Mesenchymal stem cell (in vitro differentiated cells and primary cell): ENCODE results near the gene PRKAG2.

Experiments
- DNase-seq: peaks from one replicate; pipeline ENCODE4 v3.0.0-alpha.2; 2013
- H2AFZ ChIP-seq: one replicate; pipeline ENCODE4 v1.6.1; 2013; ENCODE audit warnings: low read depth, mild to moderate bottlenecking, control low read depth, inconsistent platforms, low read length, moderate library complexity
- H2AK5ac ChIP-seq: 2 replicates; pipeline ENCODE4 v1.6.1; 2013; ENCODE audit warnings: low read length, moderate library complexity, mild to moderate bottlenecking, inconsistent platforms; ENCODE audit not compliant: severe bottlenecking
- H2BK120ac ChIP-seq: one replicate; pipeline ENCODE4 v1.6.1; 2013; ENCODE audit warnings: low read depth, mild to moderate bottlenecking, inconsistent platforms, low read length, moderate library complexity
- H2BK12ac ChIP-seq, 2 experiments: one replicate each; pipeline ENCODE4 v1.6.1; 2013; ENCODE audit warnings: inconsistent platforms in 2 of 2, low read length in 2 of 2, mild to moderate bottlenecking in 2 of 2, moderate library complexity in 2 of 2, control low read depth in 1 of 2
- H2BK15ac ChIP-seq: one replicate; pipeline ENCODE4 v1.6.1; 2013; ENCODE audit warnings: mild to moderate bottlenecking, low read depth, inconsistent platforms; ENCODE audit not compliant: poor library complexity, severe bottlenecking
- H2BK5ac ChIP-seq: 2 replicates; pipeline ENCODE4 v1.6.1; 2013; ENCODE audit warnings: low read depth, mild to moderate bottlenecking, low read length, control low read depth, inconsistent platforms; ENCODE audit not compliant: poor library complexity, severe bottlenecking
- H3K14ac ChIP-seq, 2 experiments: one replicate each; pipeline ENCODE4 v1.6.1; 2013; ENCODE audit warnings: inconsistent platforms in 2 of 2, low read length in 2 of 2, control low read depth in 1 of 2, mild to moderate bottlenecking in 1 of 2, moderate library complexity in 1 of 2
- H3K18ac ChIP-seq, 2 experiments: one replicate each; pipeline ENCODE4 v1.6.1; 2013; ENCODE audit warnings: inconsistent platforms in 2 of 2, low read length in 2 of 2, control low read depth in 1 of 2, low read depth in 1 of 2, mild to moderate bottlenecking in 1 of 2
- H3K23ac ChIP-seq, 2 experiments: one replicate each; pipeline ENCODE4 v1.6.1; 2013; ENCODE audit warnings: inconsistent platforms in 2 of 2, low read length in 2 of 2, mild to moderate bottlenecking in 2 of 2, moderate library complexity in 2 of 2, control low read depth in 1 of 2
- H3K27ac ChIP-seq: 2 replicates; pipeline ENCODE4 v1.5.1; 2013; ENCODE audit warnings: mild to moderate bottlenecking, moderate library complexity, low read length, control low read depth, inconsistent platforms; ENCODE audit not compliant: poor library complexity, severe bottlenecking
- H3K27me3 ChIP-seq, 2 experiments: 2 replicates each; pipeline versions ENCODE4 v1.6.1 to v1.7.0; 2013; ENCODE audit warnings: low read length in 2 of 2, mild to moderate bottlenecking in 2 of 2, moderate library complexity in 2 of 2, control low read depth in 1 of 2, inconsistent platforms in 1 of 2; ENCODE audit not compliant: control insufficient read depth in 1 of 2, insufficient read depth in 1 of 2
- H3K36me3 ChIP-seq, 2 experiments: 2 replicates each; pipeline versions ENCODE4 v1.6.1 to v1.7.0; 2013; ENCODE audit warnings: low read length in 2 of 2, control low read depth in 1 of 2, inconsistent platforms in 1 of 2, low read depth in 1 of 2, mild to moderate bottlenecking in 1 of 2; ENCODE audit not compliant: insufficient read depth in 2 of 2, control insufficient read depth in 1 of 2
- H3K4ac ChIP-seq, 2 experiments: one replicate each; pipeline ENCODE4 v1.6.1; 2013; ENCODE audit warnings: inconsistent platforms in 2 of 2, low read length in 2 of 2, mild to moderate bottlenecking in 2 of 2, moderate library complexity in 2 of 2, control low read depth in 1 of 2, low read depth in 1 of 2
- H3K4me1 ChIP-seq: 2 replicates; pipeline ENCODE4 v1.6.1; 2013; ENCODE audit warnings: low read depth, low read length, control low read depth; ENCODE audit not compliant: control insufficient read depth, insufficient read depth
- H3K4me2 ChIP-seq: 2 replicates; pipeline ENCODE4 v1.6.1; 2013; ENCODE audit warnings: low read length, mild to moderate bottlenecking, inconsistent platforms; ENCODE audit not compliant: poor library complexity, severe bottlenecking
- H3K4me3 ChIP-seq, 2 experiments: 2 replicates each; pipeline versions ENCODE4 v1.5.1 to v1.7.0; 2013; ENCODE audit warnings: low read length in 2 of 2, mild to moderate bottlenecking in 2 of 2, control low read depth in 1 of 2, low read depth in 1 of 2; ENCODE audit not compliant: insufficient read depth in 1 of 2
- H3K79me1 ChIP-seq: replicated peaks from 2 replicates; pipeline ENCODE4 v1.6.1; 2013; ENCODE audit warnings: mild to moderate bottlenecking, control low read depth, low read length, inconsistent platforms; ENCODE audit not compliant: poor library complexity, severe bottlenecking
- H3K9ac ChIP-seq: 2 replicates; pipeline ENCODE4 v1.7.0; 2013; ENCODE audit warnings: mild to moderate bottlenecking, low read length, moderate library complexity
- H3K9me3 ChIP-seq: 2 replicates; pipeline ENCODE4 v1.7.0; 2013; ENCODE audit warnings: mild to moderate bottlenecking, low read length; ENCODE audit not compliant: control insufficient read depth
- H4K8ac ChIP-seq: one replicate; pipeline ENCODE4 v1.6.1; 2013; ENCODE audit warnings: inconsistent platforms, mild to moderate bottlenecking, low read length, moderate library complexity
- H4K91ac ChIP-seq: one replicate; pipeline ENCODE4 v1.6.1; 2013; ENCODE audit warnings: mild to moderate bottlenecking, low read length, inconsistent platforms
- WGBS: methylation state at CpG from one replicate; pipeline ENCODE4 v1.1.7; 2013; ENCODE audit warnings: mixed read lengths; 5-methylcytosine and 5-hydroxymethylcytosine counted together

PRKAG2 gene

DNA sequence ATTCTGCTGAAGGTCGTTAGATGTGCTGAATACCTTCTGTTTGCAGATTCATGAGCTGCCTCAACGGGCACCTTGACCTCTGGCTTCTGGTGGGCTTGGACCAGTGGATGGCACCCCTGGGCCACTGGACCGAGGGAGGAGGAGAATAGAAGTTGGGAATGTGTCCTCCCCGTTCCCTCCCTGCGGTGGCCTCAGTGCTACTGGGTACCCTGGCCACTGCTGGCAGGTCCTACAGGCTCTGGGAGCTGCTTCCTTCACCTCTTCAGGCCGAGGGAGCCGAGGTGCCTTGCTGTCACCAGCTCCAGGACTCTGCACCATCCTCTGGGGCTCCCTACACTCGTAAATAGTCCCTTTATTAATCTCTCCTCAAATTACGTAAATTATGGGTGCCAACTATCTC is 47.1 kb upstream of the PRKAG2 start:
- H2BK12ac ChIP-seq, result no peak overlapping the region
- H4K91ac ChIP-seq, result no peak overlapping the region
- H3K27me3 ChIP-seq, result peaks cover 19 to 52% of the 10 kb centered on the region in 2 experiments
- 69% methylated on average over 8 of the region's 9 CpGs for WGBS
- no peak overlapping the region for H3K4me3 ChIP-seq
- no peak overlapping the region for H3K18ac ChIP-seq
- no peak overlapping the region for H3K14ac ChIP-seq
- no peak for DNase-seq
- H3K9ac ChIP-seq, result no peak overlapping the region
- H2AFZ ChIP-seq, result no peak overlapping the region
- H3K4me1 ChIP-seq, result no peaks in the 10 kb centered on the region
- no peak overlapping the region for H3K4me2 ChIP-seq
- H3K36me3 ChIP-seq, result no peaks in the 10 kb centered on the region
- H3K4ac ChIP-seq, result no peak overlapping the region
- no peak overlapping the region for H2BK120ac ChIP-seq
- no peaks in the 10 kb centered on the region for H3K79me1 ChIP-seq
- H2AK5ac ChIP-seq, result no peak overlapping the region
- H2BK5ac ChIP-seq, result no peak overlapping the region
- H4K8ac ChIP-seq, result no peak overlapping the region
- no peak overlapping the region for H2BK15ac ChIP-seq
- H3K27ac ChIP-seq, result no peak overlapping the region
- no peak overlapping the region for H3K23ac ChIP-seq
- no peaks in the 10 kb centered on the region for H3K9me3 ChIP-seq

DNA sequence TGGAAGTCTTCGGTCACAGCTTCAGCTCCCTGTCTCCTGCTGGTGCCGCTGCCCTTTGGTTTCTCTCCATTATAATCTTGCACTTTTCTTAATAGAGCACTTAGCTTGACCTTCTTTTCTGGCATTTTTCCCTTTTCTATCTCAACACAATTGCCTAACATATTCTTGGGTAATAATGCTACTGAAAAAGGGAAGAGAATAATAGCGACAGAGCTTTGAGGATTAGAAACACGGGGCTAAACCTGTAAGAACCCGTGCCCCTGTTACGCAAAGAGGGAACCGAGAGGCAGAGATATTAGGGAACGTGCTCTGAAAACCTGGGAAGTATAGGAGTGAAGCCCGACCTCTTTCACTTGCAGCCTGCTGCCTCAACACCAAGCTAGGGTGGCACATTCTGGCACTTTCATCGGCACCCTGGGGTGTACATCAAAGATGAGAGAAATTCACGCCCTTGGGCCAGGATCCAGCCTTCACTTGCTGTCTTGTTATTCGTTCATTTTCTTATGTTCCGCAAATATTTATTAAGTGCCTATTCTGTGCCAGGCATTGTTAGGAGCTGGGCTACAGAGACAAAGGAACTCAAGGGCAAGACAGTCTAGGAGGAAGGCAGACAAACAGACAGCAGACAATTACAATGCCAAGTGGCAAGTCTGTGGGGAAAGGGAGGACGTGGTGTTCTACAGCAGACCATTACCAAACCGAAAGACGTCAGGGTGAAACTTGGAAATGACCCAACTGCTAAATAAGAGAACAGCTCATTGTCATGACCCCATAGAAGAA is 46.4 kb upstream of the PRKAG2 start:
- WGBS, result 88% methylated on average over 16 of the region's 16 CpGs
- Histone ChIP-seq H2BK12ac (no peak overlapping the region), H4K8ac (no peak overlapping the region)

DNA sequence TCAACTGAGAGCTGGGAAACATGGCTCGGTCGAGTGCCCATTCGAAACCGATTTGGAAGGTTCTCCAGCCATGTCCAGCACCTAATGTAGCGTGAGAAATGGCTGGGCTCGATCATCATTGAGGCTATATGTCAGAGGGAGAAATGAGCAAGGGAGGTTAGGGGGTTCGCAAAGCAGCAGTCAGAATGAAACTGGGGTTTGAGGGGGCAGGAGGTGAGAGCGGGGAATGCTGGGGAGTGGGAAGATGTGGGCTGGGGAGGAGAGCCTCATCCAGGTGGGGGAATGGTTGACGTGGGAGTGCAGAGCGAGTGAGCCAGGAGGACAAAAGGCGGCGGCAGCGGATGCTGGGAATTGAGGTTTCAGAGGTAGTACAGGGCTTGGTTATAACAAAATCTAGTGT is 44.5 kb upstream of the PRKAG2 start:
- Histone ChIP-seq H3K27ac (no peak overlapping the region), H2BK12ac (no peak overlapping the region), H4K8ac (no peak overlapping the region), H3K23ac (no peak overlapping the region), H2BK5ac (no peak overlapping the region), H3K27me3 (peaks cover 27 to 45% of the 10 kb centered on the region in 2 experiments), H2AFZ (no peak overlapping the region), H3K4me2 (no peak overlapping the region), H3K4me3 (no peak overlapping the region), H4K91ac (no peak overlapping the region), H2BK15ac (no peak overlapping the region), H3K18ac (no peak overlapping the region), H3K79me1 (no peaks in the 10 kb centered on the region), H3K14ac (no peak overlapping the region), H2BK120ac (no peak overlapping the region), H3K36me3 (no peaks in the 10 kb centered on the region), H3K4me1 (no peaks in the 10 kb centered on the region), H2AK5ac (no peak overlapping the region), H3K9me3 (no peaks in the 10 kb centered on the region), H3K4ac (no peak overlapping the region), H3K9ac (no peak overlapping the region)
- no peak for DNase-seq
- 90% methylated on average over 13 of the region's 13 CpGs for WGBS

More for the DNA sequence above, 46.4 kb upstream of the PRKAG2 start:
- H3K4me3 ChIP-seq, result no peak overlapping the region
- no peak overlapping the region for H2BK15ac ChIP-seq
- no peak overlapping the region for H3K4me2 ChIP-seq
- no peak overlapping the region for H3K14ac ChIP-seq
- no peak overlapping the region for H3K4ac ChIP-seq
- H3K79me1 ChIP-seq, result no peaks in the 10 kb centered on the region
- no peak for DNase-seq
- no peaks in the 10 kb centered on the region for H3K9me3 ChIP-seq
- no peak overlapping the region for H2BK120ac ChIP-seq
- H2AFZ ChIP-seq, result no peak overlapping the region
- no peak overlapping the region for H3K18ac ChIP-seq
- no peak overlapping the region for H3K23ac ChIP-seq
- no peaks in the 10 kb centered on the region for H3K4me1 ChIP-seq
- H4K91ac ChIP-seq, result no peak overlapping the region
- no peak overlapping the region for H3K27ac ChIP-seq
- H3K27me3 ChIP-seq, result peaks cover 23 to 56% of the 10 kb centered on the region in 2 experiments
- no peaks in the 10 kb centered on the region for H3K36me3 ChIP-seq
- no peak overlapping the region for H2AK5ac ChIP-seq
- no peak overlapping the region for H3K9ac ChIP-seq
- no peak overlapping the region for H2BK5ac ChIP-seq

DNA sequence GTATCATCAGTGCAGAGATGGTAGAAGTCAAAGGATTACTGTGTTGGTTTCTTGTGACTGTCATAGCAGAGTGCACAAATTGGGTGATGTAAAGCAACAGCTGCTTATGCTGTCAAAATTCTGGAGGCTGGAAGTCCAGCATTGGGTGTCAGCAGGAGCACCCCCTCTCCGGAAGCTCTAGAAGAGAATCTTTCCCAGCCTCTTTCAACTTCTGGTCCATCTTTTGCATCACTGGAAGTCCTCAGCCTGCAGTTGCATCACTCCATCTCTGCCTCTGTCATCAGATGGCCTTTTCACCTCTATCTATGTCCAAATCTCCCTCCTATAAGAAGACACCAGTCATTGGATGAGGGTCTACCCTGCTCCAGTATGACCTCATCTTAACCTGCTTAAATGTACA is 43.6 kb upstream of the PRKAG2 start:
- H3K23ac ChIP-seq, result no peak overlapping the region

More for the DNA sequence above, 43.6 kb upstream of the PRKAG2 start:
- no peak overlapping the region for H3K4ac ChIP-seq
- H3K9me3 ChIP-seq, result no peaks in the 10 kb centered on the region
- no peak overlapping the region for H3K4me3 ChIP-seq
- no peak overlapping the region for H3K14ac ChIP-seq
- H3K79me1 ChIP-seq, result no peaks in the 10 kb centered on the region
- H3K4me2 ChIP-seq, result no peak overlapping the region
- 100% methylated on average over 1 of the region's 1 CpG for WGBS
- no peak overlapping the region for H2BK120ac ChIP-seq
- H3K36me3 ChIP-seq, result no peaks in the 10 kb centered on the region
- no peaks in the 10 kb centered on the region for H3K4me1 ChIP-seq
- no peak overlapping the region for H2AFZ ChIP-seq
- no peak overlapping the region for H2BK12ac ChIP-seq
- no peak overlapping the region for H2BK5ac ChIP-seq
- no peak overlapping the region for H3K27ac ChIP-seq
- no peak overlapping the region for H4K8ac ChIP-seq
- no peak overlapping the region for H4K91ac ChIP-seq
- no peak for DNase-seq
- no peak overlapping the region for H3K18ac ChIP-seq
- peaks cover 23 to 49% of the 10 kb centered on the region in 2 experiments for H3K27me3 ChIP-seq
- no peak overlapping the region for H2AK5ac ChIP-seq
- H2BK15ac ChIP-seq, result no peak overlapping the region
- no peak overlapping the region for H3K9ac ChIP-seq
